Thyroid gland (tissue), 4 donors: Measurements from ENCODE around the gene HTR7. TPM values are rescaled to one million over a fixed set of nuclear protein-coding genes. Genes with fewer than 3 reads are reported as not detected.

Experiments
- DNase-seq, 2 donors: peaks; one replicate each; pipeline ENCODE4 v3.0.0-alpha.2; 2019
- H3K27ac ChIP-seq, 3 donors: fragments of 200-600 bp; sonication (generic); 1 replicate in 2 of 3; 2 replicates in 1 of 3; pipeline ENCODE4 v1.5.1; 2016 to 2019; ENCODE audit warnings: mild to moderate bottlenecking in 1 of 3, moderate library complexity in 1 of 3
- H3K27me3 ChIP-seq: fragments of 200-600 bp; sonication (generic); one replicate; pipeline ENCODE4 v1.5.1; 2019
- H3K36me3 ChIP-seq, 2 donors: fragments of 200-600 bp; sonication (generic); one replicate each; pipeline ENCODE4 v1.5.1; 2016 to 2019
- H3K4me1 ChIP-seq, 2 donors: fragments of 200-600 bp; sonication (generic); one replicate each; pipeline ENCODE4 v1.5.1; 2017 to 2019
- H3K4me3 ChIP-seq, 3 donors: fragments of 200-600 bp; sonication (generic); replicated peaks in 1 of 3; 1 replicate in 2 of 3; 2 replicates in 1 of 3; pipeline ENCODE4 v1.5.1; 2016; ENCODE audit warnings: mild to moderate bottlenecking in 1 of 3
- H3K9me3 ChIP-seq: fragments of 200-600 bp; sonication (generic); one replicate; pipeline ENCODE4 v1.5.1; 2017
- CTCF ChIP-seq, 6 experiments: fragments of 200-600 bp in 3 of 6; fragments of 450-650 bp in 3 of 6; sonication (generic) in 3 of 6; IDR thresholded peaks; one replicate each; pipeline ENCODE4 v1.5.1; 2016 to 2019; ENCODE audit warnings: antibody characterized with exemption in 6 of 6, mild to moderate bottlenecking in 2 of 6, inconsistent platforms in 1 of 6, moderate library complexity in 1 of 6
- POLR2A ChIP-seq, 2 donors: fragments of 450-650 bp; IDR thresholded peaks; one replicate each; pipeline ENCODE4 v1.6.1; 2017; ENCODE audit warnings: antibody characterized with exemption in 2 of 2, mild to moderate bottlenecking in 2 of 2, moderate library complexity in 1 of 2
- WGBS, 2 donors: methylation state at CpG; one replicate each; pipeline ENCODE4 v1.1.5; 2017; 5-methylcytosine and 5-hydroxymethylcytosine counted together
- intact Hi-C: fragments of 100-400 bp; cut with DNase I; formaldehyde crosslinking; loops from one replicate; pipeline ENCODE4 v1.15.1; 2023
- total RNA-seq, 4 donors: library from RNA; depleted of rRNA; stranded (reverse); fragments of >200 nt; gene quantifications; one replicate each; pipeline ENCODE4 v1.2.3, GENCODE V29; 2016

The HTR7 gene
- total RNA-seq, 4 donors from 2014 or later = 0.29 TPM; not detected in 3

- TF ChIP-seq POLR2A (IDR thresholded peaks at IDR 0.05) (no peak), CTCF (IDR thresholded peaks at IDR 0.05) (no peak)
- Histone ChIP-seq H3K27ac (no peak overlapping the region), H3K4me3 (no peak overlapping the region), H3K27me3 (no peaks in the 10 kb centered on the region), H3K4me1 (no peaks in the 10 kb centered on the region), H3K9me3 (no peaks in the 10 kb centered on the region), H3K36me3 (no peaks in the 10 kb centered on the region)
- 83 to 92% methylated on average over 2 of the region's 2 CpGs for WGBS, 2 donors
- intact Hi-C loops = no loop called here
- DNase-seq = no peak
These were observed 117.6 kb downstream of the HTR7 start for GRCh38 chr10:90740265-90740664.

- H3K4me3 ChIP-seq = no peak overlapping the region
- no peaks in the 10 kb centered on the region for H3K27me3 ChIP-seq
- 54 to 63% methylated on average over 2 of the region's 2 CpGs for WGBS, 2 donors
- no peaks in the 10 kb centered on the region for H3K9me3 ChIP-seq
- H3K27ac ChIP-seq = no peak overlapping the region
- H3K4me1 ChIP-seq = no peaks in the 10 kb centered on the region
- no peak for DNase-seq
- TF ChIP-seq POLR2A (IDR thresholded peaks at IDR 0.05) (no peak), CTCF (IDR thresholded peaks at IDR 0.05) (no peak)
- H3K36me3 ChIP-seq = no peaks in the 10 kb centered on the region
- intact Hi-C loops = no loop called here
These were observed 119.0 kb downstream of the HTR7 start for GRCh38 chr10:90738885-90739284.

- intact Hi-C loops = no loop called here
- 55 to 68% methylated on average over 2 of the region's 2 CpGs for WGBS, 2 donors
- no peaks in the 10 kb centered on the region for H3K36me3 ChIP-seq
- no peak overlapping the region for H3K4me3 ChIP-seq
- H3K27ac ChIP-seq = no peak overlapping the region
- no peak for TF ChIP-seq CTCF (IDR thresholded peaks at IDR 0.05)
- TF ChIP-seq POLR2A (IDR thresholded peaks at IDR 0.05) = no peak
- no peaks in the 10 kb centered on the region for H3K4me1 ChIP-seq
- DNase-seq = no peak
- no peaks in the 10 kb centered on the region for H3K9me3 ChIP-seq
- no peaks in the 10 kb centered on the region for H3K27me3 ChIP-seq
These were observed 123.4 kb downstream of the HTR7 start for GRCh38 chr10:90734415-90734814.

- Histone ChIP-seq H3K4me1 (no peaks in the 10 kb centered on the region), H3K27ac (no peak overlapping the region), H3K27me3 (no peaks in the 10 kb centered on the region), H3K9me3 (no peaks in the 10 kb centered on the region), H3K4me3 (no peak overlapping the region), H3K36me3 (no peaks in the 10 kb centered on the region)
- intact Hi-C loops = no loop called here
- TF ChIP-seq CTCF (IDR thresholded peaks at IDR 0.05) (no peak), POLR2A (IDR thresholded peaks at IDR 0.05) (no peak)
- WGBS, 2 donors = 78 to 81% methylated on average over 3 of the region's 3 CpGs
- DNase-seq = no peak
These were observed 125.3 kb downstream of the HTR7 start for GRCh38 chr10:90732581-90732980.

GRCh38 chr10:90723416-90724068 is 134.3 kb downstream of the HTR7 start:
- Histone ChIP-seq H3K27ac (no peak overlapping the region), H3K36me3 (no peaks in the 10 kb centered on the region), H3K4me3 (no peak overlapping the region), H3K27me3 (no peaks in the 10 kb centered on the region), H3K4me1 (no peaks in the 10 kb centered on the region), H3K9me3 (no peaks in the 10 kb centered on the region)
- intact Hi-C loops = no loop called here
- WGBS, 2 donors = 46 to 59% methylated on average over 6 of the region's 6 CpGs
- TF ChIP-seq POLR2A (IDR thresholded peaks at IDR 0.05) (no peak), CTCF (IDR thresholded peaks at IDR 0.05) (no peak)
- DNase-seq = no peak
